Subcutaneous adipose tissue (tissue), 4 donors: Measurements from ENCODE around the gene SUN1. TPM values are rescaled to one million over a fixed set of nuclear protein-coding genes. Genes with fewer than 3 reads are reported as not detected.

Experiments used
- total RNA-seq, 4 donors: library from RNA; depleted of rRNA; stranded (reverse); fragments of >200 nt; gene quantifications; one replicate each; pipeline ENCODE4 v1.1.0, GENCODE V29; 2016
- TF ChIP-seq, protein P1 (sequence below): fragments of 450-650 bp; IDR thresholded peaks from one replicate; pipeline ENCODE4 v1.5.1; 2016; ENCODE audit warnings: low read depth, mild to moderate bottlenecking, control low read depth, antibody characterized with exemption, moderate library complexity

The SUN1 gene
- total RNA-seq, 4 donors from 2014 or later: 103 to 239 (median 166) TPM

- TF ChIP-seq, protein P1, sequence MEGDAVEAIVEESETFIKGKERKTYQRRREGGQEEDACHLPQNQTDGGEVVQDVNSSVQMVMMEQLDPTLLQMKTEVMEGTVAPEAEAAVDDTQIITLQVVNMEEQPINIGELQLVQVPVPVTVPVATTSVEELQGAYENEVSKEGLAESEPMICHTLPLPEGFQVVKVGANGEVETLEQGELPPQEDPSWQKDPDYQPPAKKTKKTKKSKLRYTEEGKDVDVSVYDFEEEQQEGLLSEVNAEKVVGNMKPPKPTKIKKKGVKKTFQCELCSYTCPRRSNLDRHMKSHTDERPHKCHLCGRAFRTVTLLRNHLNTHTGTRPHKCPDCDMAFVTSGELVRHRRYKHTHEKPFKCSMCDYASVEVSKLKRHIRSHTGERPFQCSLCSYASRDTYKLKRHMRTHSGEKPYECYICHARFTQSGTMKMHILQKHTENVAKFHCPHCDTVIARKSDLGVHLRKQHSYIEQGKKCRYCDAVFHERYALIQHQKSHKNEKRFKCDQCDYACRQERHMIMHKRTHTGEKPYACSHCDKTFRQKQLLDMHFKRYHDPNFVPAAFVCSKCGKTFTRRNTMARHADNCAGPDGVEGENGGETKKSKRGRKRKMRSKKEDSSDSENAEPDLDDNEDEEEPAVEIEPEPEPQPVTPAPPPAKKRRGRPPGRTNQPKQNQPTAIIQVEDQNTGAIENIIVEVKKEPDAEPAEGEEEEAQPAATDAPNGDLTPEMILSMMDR: no peak
Observed at GRCh38 chr7:918441-919113, 86.3 kb downstream of the SUN1 start.

DNA sequence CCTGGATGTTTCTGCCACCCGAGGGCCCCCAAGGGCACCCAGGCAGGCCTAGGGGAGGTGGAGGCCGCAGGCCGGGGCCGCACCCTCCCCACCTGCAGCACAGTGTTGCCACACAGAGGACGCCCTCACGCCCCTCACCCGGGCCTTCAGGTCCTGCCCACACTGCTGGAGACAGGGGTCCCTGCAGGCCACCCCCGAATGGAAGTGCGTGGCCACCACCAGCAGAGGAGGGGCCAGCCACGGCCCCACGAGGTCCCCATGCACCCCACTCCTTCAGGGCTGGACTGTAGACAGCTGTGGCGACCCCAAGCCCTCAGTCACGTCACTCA, 86.8 kb downstream of the SUN1 start:
- TF ChIP-seq, protein P1: no peak

- TF ChIP-seq, protein P1: no peak
Observed at GRCh38 chr7:919924-920341, 87.7 kb downstream of the SUN1 start.

DNA sequence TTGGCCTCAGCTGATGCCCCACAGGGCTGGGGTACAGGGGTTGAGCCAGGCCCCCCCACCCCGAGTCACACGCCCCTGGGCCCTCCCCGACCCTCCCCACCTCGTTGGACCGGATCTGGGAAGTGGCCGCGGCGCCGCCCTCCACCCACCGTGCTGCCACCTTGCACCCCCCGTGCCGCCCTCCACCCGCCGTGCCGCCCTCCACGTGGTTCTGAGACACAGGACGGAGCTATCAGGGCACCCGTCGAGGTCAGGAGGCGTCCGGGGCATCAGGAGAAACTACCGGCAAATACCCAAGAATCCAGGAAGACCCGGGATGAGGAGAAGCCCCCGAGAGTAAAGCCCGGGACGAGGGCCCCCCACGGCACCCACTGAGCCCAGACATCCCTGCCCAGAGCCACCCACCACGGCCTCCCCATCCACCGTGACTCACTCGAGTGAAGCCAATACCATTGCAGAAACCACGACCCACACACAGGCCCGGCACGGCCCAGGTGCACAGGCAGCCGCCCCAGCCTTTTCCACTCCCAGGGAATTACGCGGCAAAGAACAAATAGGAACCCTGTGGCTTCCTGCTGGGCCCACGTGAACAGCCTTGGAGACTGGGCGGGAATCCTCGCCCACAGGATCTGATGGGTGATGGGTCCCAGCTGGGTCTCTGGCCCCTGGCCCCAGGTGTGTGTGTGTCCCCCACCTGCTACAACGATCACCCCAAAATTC, 88.2 kb downstream of the SUN1 start:
- TF ChIP-seq, protein P1: no peak

DNA sequence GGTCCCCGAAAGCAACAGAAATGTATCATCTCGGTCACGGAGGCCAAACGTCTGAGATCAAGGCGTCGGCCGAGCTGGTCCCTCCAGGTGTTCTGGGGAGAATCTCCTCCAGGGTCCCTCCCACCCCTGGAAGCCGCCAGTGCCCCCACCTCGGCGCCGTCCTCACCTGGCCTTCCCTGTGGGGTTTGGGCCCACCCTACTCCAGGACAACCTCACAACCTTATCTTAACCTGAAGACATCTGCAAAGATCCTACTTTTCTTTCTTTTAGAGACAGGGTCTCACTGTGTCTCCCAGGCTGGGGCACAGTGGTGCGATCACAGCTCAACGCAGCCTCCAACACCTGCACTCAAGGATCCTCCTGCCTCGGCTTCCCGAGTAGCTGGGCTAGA, 88.8 kb downstream of the SUN1 start:
- TF ChIP-seq, protein P1: no peak

GRCh38 chr7:921581-922333, 89.5 kb downstream of the SUN1 start:
- TF ChIP-seq, protein P1: no peak
